ENCODE data around the gene NSD1.
A peak's percentile ranks its signal among the peaks of the same experiment; 100 is the strongest.
"Not testable (repeated sequence)": the region's sequence is repeated elsewhere in the genome, so short reads cannot be mapped to it uniquely, and the experiment has no call there.

NSD1 gene

GRCh38 chr5:177169271-177169670, 35.7 kb downstream of the NSD1 start:
- no peaks in the 10 kb centered on the region for H3K9me3 Mint-ChIP-seq
- no peak overlapping the region for H3K27ac Mint-ChIP-seq
- H3K36me3 Mint-ChIP-seq (ENCODE audit: low read depth) = peaks cover 77% of the 10 kb centered on the region
- H3K4me1 Mint-ChIP-seq (ENCODE audit: low read depth) = peaks cover 26% of the 10 kb centered on the region
- no peak overlapping the region for H3K4me3 Mint-ChIP-seq
- H3K27me3 Mint-ChIP-seq = no peaks in the 10 kb centered on the region
- DNase-seq = peak; percentile 6

- H3K4me3 Mint-ChIP-seq = no peak overlapping the region
- no peak for DNase-seq
- no peaks in the 10 kb centered on the region for H3K9me3 Mint-ChIP-seq
- peaks cover 72% of the 10 kb centered on the region for H3K36me3 Mint-ChIP-seq (ENCODE audit: low read depth)
- peaks cover 36% of the 10 kb centered on the region for H3K4me1 Mint-ChIP-seq (ENCODE audit: low read depth)
- no peaks in the 10 kb centered on the region for H3K27me3 Mint-ChIP-seq
- peak overlapping the region; percentile 67 for H3K27ac Mint-ChIP-seq
Measured at GRCh38 chr5:177171961-177172360, 38.4 kb downstream of the NSD1 start.

- DNase-seq = no peak
- H3K4me3 Mint-ChIP-seq = no peak overlapping the region
- peaks cover 52% of the 10 kb centered on the region for H3K36me3 Mint-ChIP-seq (ENCODE audit: low read depth)
- no peak overlapping the region for H3K27ac Mint-ChIP-seq
- H3K4me1 Mint-ChIP-seq (ENCODE audit: low read depth) = peaks cover 38% of the 10 kb centered on the region
- no peaks in the 10 kb centered on the region for H3K27me3 Mint-ChIP-seq
- no peaks in the 10 kb centered on the region for H3K9me3 Mint-ChIP-seq
Measured at GRCh38 chr5:177175336-177175735, 41.8 kb downstream of the NSD1 start.

- peaks cover 39% of the 10 kb centered on the region for H3K4me1 Mint-ChIP-seq (ENCODE audit: low read depth)
- no peaks in the 10 kb centered on the region for H3K9me3 Mint-ChIP-seq
- no peak for DNase-seq
- H3K27ac Mint-ChIP-seq = peak overlapping the region; percentile 67
- H3K4me3 Mint-ChIP-seq = no peak overlapping the region
- no peaks in the 10 kb centered on the region for H3K27me3 Mint-ChIP-seq
- H3K36me3 Mint-ChIP-seq (ENCODE audit: low read depth) = peaks cover 51% of the 10 kb centered on the region
Measured at GRCh38 chr5:177176175-177176711, 42.7 kb downstream of the NSD1 start.

GRCh38 chr5:177177847-177178437, 44.4 kb downstream of the NSD1 start:
- not testable (repeated sequence) for H3K4me3 Mint-ChIP-seq, H3K9me3 Mint-ChIP-seq, H3K27me3 Mint-ChIP-seq, H3K27ac Mint-ChIP-seq, DNase-seq
- Mint-ChIP-seq H3K4me1 (ENCODE audit: low read depth) (peaks cover 31% of the 10 kb centered on the region), H3K36me3 (ENCODE audit: low read depth) (peaks cover 43% of the 10 kb centered on the region)

- no peak overlapping the region for H3K27ac Mint-ChIP-seq
- no peaks in the 10 kb centered on the region for H3K27me3 Mint-ChIP-seq
- DNase-seq = no peak
- H3K4me3 Mint-ChIP-seq = no peak overlapping the region
- peaks cover 39% of the 10 kb centered on the region for H3K36me3 Mint-ChIP-seq (ENCODE audit: low read depth)
- no peaks in the 10 kb centered on the region for H3K9me3 Mint-ChIP-seq
- peaks cover 30% of the 10 kb centered on the region for H3K4me1 Mint-ChIP-seq (ENCODE audit: low read depth)
Measured at GRCh38 chr5:177178733-177179304, 45.2 kb downstream of the NSD1 start.

GRCh38 chr5:177179431-177179830, 45.9 kb downstream of the NSD1 start:
- H3K27ac Mint-ChIP-seq = peak overlapping the region; percentile 22
- peaks cover 33% of the 10 kb centered on the region for H3K4me1 Mint-ChIP-seq (ENCODE audit: low read depth)
- H3K27me3 Mint-ChIP-seq = no peaks in the 10 kb centered on the region
- no peak for DNase-seq
- H3K9me3 Mint-ChIP-seq = no peaks in the 10 kb centered on the region
- no peak overlapping the region for H3K4me3 Mint-ChIP-seq
- peaks cover 33% of the 10 kb centered on the region for H3K36me3 Mint-ChIP-seq (ENCODE audit: low read depth)

GRCh38 chr5:177183142-177183541, 49.6 kb downstream of the NSD1 start:
- peaks cover 32% of the 10 kb centered on the region for H3K4me1 Mint-ChIP-seq (ENCODE audit: low read depth)
- no peaks in the 10 kb centered on the region for H3K27me3 Mint-ChIP-seq
- H3K4me3 Mint-ChIP-seq = no peak overlapping the region
- no peaks in the 10 kb centered on the region for H3K9me3 Mint-ChIP-seq
- peaks cover 29% of the 10 kb centered on the region for H3K36me3 Mint-ChIP-seq (ENCODE audit: low read depth)
- no peak for DNase-seq
- no peak overlapping the region for H3K27ac Mint-ChIP-seq

- no peak overlapping the region for H3K27ac Mint-ChIP-seq
- no peak overlapping the region for H3K4me3 Mint-ChIP-seq
- no peaks in the 10 kb centered on the region for H3K9me3 Mint-ChIP-seq
- no peaks in the 10 kb centered on the region for H3K27me3 Mint-ChIP-seq
- peaks cover 34% of the 10 kb centered on the region for H3K4me1 Mint-ChIP-seq (ENCODE audit: low read depth)
- no peak for DNase-seq
- H3K36me3 Mint-ChIP-seq (ENCODE audit: low read depth) = peaks cover 32% of the 10 kb centered on the region
Measured at GRCh38 chr5:177183766-177184360, 50.3 kb downstream of the NSD1 start.

GRCh38 chr5:177185993-177186392, 52.4 kb downstream of the NSD1 start:
- H3K27me3 Mint-ChIP-seq = no peaks in the 10 kb centered on the region

GRCh38 chr5:177186645-177187044, 53.1 kb downstream of the NSD1 start:
- H3K4me1 Mint-ChIP-seq (ENCODE audit: low read depth) = peaks cover 32% of the 10 kb centered on the region
- no peak overlapping the region for H3K27ac Mint-ChIP-seq
- no peak overlapping the region for H3K4me3 Mint-ChIP-seq
- peaks cover 32% of the 10 kb centered on the region for H3K36me3 Mint-ChIP-seq (ENCODE audit: low read depth)
- H3K9me3 Mint-ChIP-seq = no peaks in the 10 kb centered on the region
- DNase-seq = no peak
- H3K27me3 Mint-ChIP-seq = no peaks in the 10 kb centered on the region

More at GRCh38 chr5:177185993-177186392, 52.4 kb downstream of the NSD1 start:
- H3K36me3 Mint-ChIP-seq (ENCODE audit: low read depth) = peaks cover 32% of the 10 kb centered on the region
- H3K4me1 Mint-ChIP-seq (ENCODE audit: low read depth) = peaks cover 36% of the 10 kb centered on the region
- no peak overlapping the region for H3K27ac Mint-ChIP-seq
- no peak overlapping the region for H3K4me3 Mint-ChIP-seq
- no peaks in the 10 kb centered on the region for H3K9me3 Mint-ChIP-seq
- DNase-seq = no peak

- DNase-seq = no peak
- Mint-ChIP-seq H3K27ac (peak overlapping the region; percentile 63), H3K36me3 (ENCODE audit: low read depth) (peaks cover 45% of the 10 kb centered on the region), H3K27me3 (no peaks in the 10 kb centered on the region), H3K9me3 (no peaks in the 10 kb centered on the region), H3K4me3 (no peak overlapping the region), H3K4me1 (ENCODE audit: low read depth) (peaks cover 28% of the 10 kb centered on the region)
Measured at GRCh38 chr5:177188775-177189174, 55.2 kb downstream of the NSD1 start.

- DNase-seq = no peak
- Mint-ChIP-seq H3K4me3 (no peak overlapping the region), H3K36me3 (ENCODE audit: low read depth) (peaks cover 49% of the 10 kb centered on the region), H3K9me3 (no peaks in the 10 kb centered on the region), H3K4me1 (ENCODE audit: low read depth) (peaks cover 24% of the 10 kb centered on the region), H3K27ac (peak overlapping the region; percentile 63), H3K27me3 (no peaks in the 10 kb centered on the region)
Measured at GRCh38 chr5:177189416-177189815, 55.8 kb downstream of the NSD1 start.

GRCh38 chr5:177189965-177190364, 56.4 kb downstream of the NSD1 start:
- no peak for DNase-seq
- Mint-ChIP-seq H3K36me3 (ENCODE audit: low read depth) (peaks cover 52% of the 10 kb centered on the region), H3K9me3 (no peaks in the 10 kb centered on the region), H3K27ac (no peak overlapping the region), H3K4me3 (no peak overlapping the region), H3K27me3 (no peaks in the 10 kb centered on the region), H3K4me1 (ENCODE audit: low read depth) (peaks cover 21% of the 10 kb centered on the region)

- H3K4me3 Mint-ChIP-seq = no peak overlapping the region
- no peak overlapping the region for H3K27ac Mint-ChIP-seq
- H3K27me3 Mint-ChIP-seq = no peaks in the 10 kb centered on the region
- no peaks in the 10 kb centered on the region for H3K9me3 Mint-ChIP-seq
- no peak for DNase-seq
- peaks cover 62% of the 10 kb centered on the region for H3K36me3 Mint-ChIP-seq (ENCODE audit: low read depth)
- H3K4me1 Mint-ChIP-seq (ENCODE audit: low read depth) = peaks cover 11% of the 10 kb centered on the region
Measured at GRCh38 chr5:177194268-177194667, 60.7 kb downstream of the NSD1 start.
